ENCODE data around the gene ZNF888.

GRCh38 chr19:52901842-52902241 lies 21.4 kb downstream of the ZNF888 start:
- TF ChIP-seq POLR2AphosphoS5 (IDR thresholded peaks at IDR 0.05) (no peak), EP300 (conservative IDR thresholded peaks at IDR 0.05; ENCODE audit: poor library complexity, severe bottlenecking) (no peak), CTCF (IDR thresholded peaks at IDR 0.05; ENCODE audit: poor library complexity, severe bottlenecking) (no peak), EZH2 (IDR thresholded peaks at IDR 0.05; ENCODE audit: borderline replicate concordance, insufficient read depth, low read length, poor library complexity, severe bottlenecking) (no peak), SMC3 (conservative IDR thresholded peaks at IDR 0.05; ENCODE audit: poor library complexity) (no peak), TAF1 (IDR thresholded peaks at IDR 0.05; ENCODE audit: low read depth) (no peak), RAD21 (conservative IDR thresholded peaks at IDR 0.05) (no peak), MXI1 (conservative IDR thresholded peaks at IDR 0.05; ENCODE audit: poor library complexity, severe bottlenecking) (no peak)
- TF ChIP-seq, protein P1, sequence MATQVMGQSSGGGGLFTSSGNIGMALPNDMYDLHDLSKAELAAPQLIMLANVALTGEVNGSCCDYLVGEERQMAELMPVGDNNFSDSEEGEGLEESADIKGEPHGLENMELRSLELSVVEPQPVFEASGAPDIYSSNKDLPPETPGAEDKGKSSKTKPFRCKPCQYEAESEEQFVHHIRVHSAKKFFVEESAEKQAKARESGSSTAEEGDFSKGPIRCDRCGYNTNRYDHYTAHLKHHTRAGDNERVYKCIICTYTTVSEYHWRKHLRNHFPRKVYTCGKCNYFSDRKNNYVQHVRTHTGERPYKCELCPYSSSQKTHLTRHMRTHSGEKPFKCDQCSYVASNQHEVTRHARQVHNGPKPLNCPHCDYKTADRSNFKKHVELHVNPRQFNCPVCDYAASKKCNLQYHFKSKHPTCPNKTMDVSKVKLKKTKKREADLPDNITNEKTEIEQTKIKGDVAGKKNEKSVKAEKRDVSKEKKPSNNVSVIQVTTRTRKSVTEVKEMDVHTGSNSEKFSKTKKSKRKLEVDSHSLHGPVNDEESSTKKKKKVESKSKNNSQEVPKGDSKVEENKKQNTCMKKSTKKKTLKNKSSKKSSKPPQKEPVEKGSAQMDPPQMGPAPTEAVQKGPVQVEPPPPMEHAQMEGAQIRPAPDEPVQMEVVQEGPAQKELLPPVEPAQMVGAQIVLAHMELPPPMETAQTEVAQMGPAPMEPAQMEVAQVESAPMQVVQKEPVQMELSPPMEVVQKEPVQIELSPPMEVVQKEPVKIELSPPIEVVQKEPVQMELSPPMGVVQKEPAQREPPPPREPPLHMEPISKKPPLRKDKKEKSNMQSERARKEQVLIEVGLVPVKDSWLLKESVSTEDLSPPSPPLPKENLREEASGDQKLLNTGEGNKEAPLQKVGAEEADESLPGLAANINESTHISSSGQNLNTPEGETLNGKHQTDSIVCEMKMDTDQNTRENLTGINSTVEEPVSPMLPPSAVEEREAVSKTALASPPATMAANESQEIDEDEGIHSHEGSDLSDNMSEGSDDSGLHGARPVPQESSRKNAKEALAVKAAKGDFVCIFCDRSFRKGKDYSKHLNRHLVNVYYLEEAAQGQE (IDR thresholded peaks at IDR 0.05; ENCODE audit: borderline replicate concordance), result no peak

Data from neural cell (in vitro differentiated cells).